Measurements from ENCODE around the gene KLHL29.
A peak's percentile ranks its signal among the peaks of the same experiment; 100 is the strongest.

Gene KLHL29

DNA sequence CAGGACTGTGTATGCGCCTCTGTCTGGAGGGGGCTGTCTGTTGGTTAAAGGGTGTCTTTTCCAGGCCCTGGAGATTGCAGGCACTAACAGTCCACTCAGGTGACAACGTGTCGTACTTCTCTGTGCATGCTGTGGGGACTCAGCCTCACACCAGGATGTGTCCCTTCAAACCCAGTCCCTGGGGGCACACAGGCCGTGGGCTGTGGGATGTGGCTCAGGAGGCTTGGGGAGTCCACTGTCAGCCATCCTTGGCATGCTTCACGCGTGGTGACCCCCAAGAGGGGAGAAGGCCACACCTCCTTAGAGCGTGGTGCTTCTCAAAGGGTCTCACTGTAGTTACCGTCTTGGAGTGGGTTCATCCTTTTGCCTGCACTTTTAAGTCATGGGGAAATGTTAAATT lies 127.8 kb downstream of the KLHL29 start:
- DNase-seq (ENCODE audit: low read depth, low spot score), result no peak

DNA sequence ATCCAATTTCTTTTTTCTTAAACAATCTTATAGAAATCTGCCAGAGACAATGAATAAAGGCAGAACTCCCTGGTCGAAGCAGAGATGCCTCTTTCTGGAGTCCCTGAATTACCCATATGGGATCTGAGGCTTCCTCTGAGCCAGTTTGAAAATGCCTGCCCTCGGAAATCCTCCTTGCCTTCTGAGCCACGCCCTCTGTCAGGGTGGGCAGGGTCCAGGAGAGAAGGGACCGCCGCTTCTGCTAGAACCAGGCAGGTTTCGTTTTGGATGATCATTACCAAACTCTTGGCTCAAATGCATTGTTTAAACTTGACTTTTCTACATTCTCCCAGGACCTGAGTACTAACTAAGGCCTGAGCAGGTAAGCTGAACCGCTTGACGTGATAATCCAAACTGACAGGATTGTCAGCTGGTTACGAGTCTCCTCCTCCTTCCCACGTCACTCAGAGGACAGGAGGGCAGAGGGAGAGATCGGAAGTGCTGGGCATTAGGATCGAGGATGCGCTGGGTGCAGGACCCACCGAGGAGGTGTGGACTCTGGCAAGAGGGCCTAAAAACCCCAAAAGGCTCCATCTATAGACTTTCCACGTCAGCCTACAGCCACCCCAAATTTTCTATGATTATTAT lies 128.4 kb downstream of the KLHL29 start:
- no peak for DNase-seq (ENCODE audit: low read depth, low spot score)

DNA sequence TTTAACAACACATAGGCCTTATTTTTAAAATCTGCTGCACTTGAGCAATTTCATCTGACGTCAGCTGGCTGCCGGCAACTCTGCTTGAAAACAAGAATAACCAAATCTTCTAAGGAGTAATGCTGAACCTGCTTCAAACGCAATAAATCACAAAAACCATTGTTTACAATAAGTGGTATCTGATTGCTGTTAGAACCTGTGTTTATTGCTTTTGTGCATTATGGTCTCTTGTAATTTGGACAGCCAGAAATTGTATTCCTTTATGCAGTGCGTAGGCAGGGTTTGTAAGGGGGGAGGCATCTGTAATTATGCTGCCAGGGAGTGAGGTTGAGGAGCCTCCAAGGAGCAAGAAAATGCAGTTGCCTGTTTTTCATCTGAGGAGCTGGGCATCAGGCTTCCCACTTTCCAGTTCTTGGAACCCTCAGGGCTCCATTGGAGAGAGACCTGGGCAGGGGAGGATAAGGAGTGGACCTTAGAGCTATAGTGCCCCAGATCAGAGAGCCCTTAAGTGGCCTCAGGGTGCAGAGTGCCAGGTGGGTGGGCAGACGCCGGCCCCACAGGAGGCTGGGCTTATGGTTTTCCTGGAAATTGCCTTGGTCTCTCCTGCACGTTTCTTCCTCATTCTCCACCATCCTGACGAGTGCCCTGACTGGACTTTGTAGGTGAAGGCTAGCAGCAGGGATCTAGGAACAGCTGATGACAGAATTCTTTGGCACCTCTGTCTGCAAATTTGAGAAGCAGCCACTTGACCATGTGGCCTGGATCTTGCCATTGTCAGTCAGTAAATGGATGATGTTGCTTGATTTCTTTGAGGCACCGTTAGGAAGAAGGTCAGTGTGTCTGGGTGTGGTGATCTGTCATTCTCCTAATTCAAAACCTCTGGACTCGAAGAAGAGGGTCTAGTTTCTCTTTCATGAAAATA lies 129.2 kb downstream of the KLHL29 start:
- DNase-seq (ENCODE audit: low read depth, low spot score), result no peak

DNA sequence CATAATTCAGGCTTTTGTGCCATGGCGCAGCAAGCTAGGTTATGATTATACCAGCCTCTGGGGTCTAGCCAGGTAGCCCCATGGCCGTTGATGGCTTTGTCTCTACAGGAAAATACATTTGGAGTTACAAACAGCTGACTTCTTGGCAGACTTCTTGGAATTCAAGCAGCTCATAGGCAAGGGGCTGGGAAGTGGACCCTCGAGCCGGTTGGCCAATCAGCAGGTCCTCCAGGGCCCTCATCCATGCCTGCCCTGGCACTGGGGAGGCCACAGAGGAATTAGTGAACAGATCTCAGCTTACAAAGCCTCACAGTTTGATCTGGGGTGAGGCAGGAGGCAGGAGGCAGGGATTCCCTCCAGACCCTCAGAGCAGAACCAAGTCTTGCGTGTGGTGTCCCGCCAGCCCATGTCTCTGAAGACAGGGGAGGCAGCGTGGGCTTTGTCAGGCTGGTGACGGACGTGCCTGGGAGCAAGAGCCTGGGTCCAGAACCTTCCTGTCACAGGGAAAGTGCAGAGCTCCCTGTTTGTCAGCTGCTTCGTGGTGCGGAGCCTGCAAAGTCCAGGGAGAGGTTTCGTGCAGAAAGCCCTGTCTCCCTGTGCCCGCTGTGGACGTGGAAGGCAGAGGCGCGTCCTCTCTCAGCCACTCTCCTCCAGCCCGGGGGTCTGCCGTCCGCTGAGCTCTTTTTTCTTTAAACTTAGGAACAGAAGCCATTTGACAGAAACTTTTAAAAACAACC lies 131.7 kb downstream of the KLHL29 start:
- no peak for DNase-seq (ENCODE audit: low read depth, low spot score)

DNA sequence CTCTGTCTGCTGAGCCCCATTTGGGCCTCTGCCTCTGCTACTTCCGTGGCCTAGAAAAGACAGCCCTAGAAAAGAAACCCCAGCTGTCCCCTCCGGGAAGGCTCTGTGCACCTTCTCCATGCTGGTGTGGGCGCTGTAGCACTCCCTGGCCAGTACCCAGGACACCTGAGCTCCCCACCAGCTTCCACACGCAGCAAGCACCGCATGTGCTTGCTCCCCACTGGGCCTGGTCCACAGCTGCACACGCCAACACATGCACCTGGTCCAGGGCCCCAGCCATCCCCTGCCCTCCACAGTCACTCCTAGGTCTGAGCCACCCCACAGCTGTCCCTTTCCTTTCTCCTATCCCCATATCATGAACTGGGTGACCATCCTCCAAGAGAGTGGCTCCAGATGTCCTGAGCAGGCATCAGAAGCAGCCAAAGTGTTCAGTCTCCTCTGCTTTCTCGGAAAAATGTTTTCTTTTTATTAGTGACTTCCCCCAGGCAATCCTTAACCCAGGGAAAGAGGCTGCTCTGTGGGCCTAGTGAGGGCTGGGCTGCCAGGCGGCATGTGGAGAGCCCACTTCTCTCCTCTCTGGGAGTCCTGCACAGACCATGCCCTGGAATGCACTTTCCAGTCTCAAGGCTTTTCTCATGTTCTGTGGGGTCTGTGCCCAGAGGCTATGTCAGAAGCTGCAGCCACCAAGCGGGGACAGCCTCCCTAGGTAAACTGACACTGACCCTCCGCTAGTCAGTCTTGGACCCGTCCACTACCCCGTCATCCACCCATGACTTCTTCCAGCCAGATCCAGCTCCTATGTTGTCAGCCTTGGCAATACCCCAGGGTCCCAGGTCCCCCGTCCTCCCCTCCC lies 133.7 kb downstream of the KLHL29 start:
- DNase-seq (ENCODE audit: low read depth, low spot score), result no peak

DNA sequence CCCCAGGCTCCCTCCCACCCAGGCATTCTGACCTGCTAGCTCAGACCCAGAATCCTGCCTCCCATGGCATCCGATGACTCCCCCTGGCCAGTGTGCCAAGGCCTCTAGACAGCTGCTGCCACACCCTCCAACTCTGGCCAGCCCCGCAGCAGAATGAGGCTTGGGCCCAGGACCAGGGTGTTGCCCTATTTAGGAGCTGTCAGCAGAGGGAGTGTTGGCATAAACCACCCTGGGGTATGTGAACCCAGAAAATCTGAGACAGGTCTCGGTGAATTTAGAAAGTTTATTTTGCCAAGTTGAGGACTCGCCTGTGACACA lies 134.3 kb downstream of the KLHL29 start:
- no peak for DNase-seq (ENCODE audit: low read depth, low spot score)

DNA sequence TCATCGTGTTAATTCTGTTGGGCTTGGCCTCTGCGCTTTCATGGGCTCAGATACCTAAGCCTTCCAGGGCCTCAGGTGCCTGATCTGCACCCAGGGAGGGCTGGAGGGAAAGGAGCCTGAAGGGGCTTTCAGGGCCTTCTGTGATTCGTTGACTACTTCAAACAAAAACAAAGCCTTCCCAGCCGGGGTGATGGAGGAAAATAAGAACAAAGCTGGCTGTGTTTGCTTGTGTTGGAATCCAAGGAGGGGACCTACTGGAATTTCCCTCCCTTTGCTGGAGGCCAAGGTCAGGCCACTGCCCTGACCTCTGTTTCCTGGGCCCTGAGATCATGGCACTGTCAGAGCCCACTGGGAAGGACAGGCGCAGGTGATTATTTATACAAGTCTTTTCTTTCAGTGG lies 135.3 kb downstream of the KLHL29 start:
- peak; percentile 83 for DNase-seq (ENCODE audit: low read depth, low spot score)

DNA sequence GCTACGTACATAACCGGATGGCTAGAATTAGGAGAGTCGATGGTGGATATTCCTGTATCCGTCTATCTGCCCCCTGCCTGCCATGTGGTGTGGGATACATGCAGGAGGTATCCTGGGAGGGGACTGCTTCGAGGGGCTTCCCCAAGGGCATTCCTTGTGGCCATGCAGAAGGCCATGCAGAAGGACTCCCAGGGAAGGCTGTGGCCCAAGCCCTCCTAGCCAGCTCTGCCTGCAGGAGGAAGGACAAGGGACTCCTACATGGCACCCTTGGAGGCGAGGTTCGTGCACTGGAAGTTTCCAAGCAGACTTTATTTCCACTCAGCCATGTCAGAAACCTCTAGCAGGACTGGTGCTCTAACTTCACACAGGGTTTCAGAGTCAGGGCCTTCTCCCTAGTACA lies 136.1 kb downstream of the KLHL29 start:
- no peak for DNase-seq (ENCODE audit: low read depth, low spot score)

DNA sequence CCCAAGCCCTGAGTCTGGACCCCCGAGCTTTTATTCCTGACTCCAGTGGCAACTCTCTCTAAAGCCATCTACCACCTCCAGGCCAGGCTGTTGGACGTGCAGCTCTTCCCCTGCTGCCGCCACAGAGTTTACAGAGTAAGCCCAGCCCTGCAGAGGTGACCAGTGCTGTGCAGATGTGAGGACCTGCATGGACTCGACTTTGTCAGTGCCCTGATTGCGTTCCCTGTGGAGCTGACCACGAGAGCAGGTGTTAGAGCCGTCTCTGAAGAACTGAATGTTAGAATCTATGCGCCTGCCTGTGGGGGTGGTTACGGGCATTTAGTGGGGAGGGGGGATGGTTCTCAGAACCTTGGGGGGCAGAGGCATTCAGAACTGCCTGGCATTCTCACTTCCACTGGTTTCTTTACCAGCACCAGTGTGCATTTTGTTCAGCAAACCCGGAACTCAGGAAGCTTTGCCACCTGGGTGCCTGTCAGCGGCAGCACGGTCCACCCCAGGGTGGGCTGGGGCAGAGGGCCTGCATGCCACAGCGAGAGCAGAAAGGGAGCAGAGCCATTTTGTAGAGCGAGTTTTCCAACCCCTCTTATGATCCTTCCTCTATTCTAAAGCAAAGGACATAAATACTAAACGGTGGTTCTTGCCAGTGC lies 137.9 kb downstream of the KLHL29 start:
- DNase-seq (ENCODE audit: low read depth, low spot score), result no peak

DNA sequence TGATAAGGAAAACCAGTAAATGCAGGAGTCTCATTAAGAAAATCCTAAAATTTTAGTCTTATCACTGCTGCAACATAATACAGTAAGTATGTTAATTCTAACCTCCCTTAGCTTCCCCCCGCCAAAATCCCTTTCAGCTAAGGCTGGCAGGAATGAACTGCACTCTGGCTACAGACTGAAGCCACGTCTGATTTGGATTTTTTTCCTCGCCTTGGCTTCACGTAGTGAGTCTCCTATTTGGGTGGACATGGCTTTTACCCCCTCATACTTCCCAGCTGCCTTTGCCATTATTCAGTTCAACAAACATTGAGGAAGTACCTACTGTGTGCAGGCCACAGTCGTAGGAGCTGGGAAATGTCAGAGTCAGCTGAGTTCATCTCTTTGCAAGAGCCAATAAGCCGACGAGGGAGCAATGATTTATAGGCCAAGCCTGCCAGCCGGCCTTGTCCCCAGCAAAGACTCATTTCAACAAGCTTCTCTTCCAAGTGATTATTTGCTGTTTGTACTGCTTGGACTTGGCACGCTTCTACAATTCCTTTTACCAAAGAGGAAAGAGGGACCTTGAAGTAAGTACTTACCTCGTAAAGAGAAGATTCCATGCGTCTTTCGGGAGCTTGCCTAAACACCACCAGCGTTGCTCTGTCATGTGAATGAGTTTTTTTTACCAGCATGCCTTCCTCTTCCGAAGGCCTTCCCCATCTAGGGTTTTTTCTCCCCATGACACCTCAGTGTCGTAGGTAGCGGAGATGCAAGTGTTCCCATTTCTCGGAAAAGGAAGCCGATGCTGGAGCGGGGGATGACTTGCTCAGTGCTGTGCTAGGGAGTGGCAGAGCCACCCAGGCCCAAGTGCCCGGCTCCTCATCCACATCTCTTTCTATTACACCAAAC lies 138.6 kb downstream of the KLHL29 start:
- no peak for DNase-seq (ENCODE audit: low read depth, low spot score)

DNA sequence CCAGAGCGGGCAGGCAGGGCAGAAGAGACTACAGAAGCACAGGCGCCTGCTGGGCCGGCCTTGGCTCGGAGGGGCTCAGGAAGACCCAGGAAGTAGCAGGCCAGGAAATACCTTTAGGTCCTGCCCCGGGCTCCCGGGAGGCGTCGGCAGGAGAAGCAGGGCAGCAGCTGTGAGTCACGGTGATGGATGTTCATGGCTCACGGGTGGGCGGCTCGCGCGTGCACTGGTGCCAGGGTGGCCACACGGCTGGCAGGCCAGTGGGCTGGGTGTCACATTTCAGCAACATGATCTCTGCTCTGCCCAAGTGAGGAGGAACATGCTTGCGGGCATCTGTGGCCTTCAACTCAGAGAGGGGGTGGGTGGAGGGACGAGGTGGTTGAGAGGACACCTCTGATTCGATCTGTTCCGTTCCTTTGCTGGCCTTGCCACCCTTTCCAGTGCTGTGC lies 139.3 kb downstream of the KLHL29 start:
- DNase-seq (ENCODE audit: low read depth, low spot score), result peak; percentile 35

DNA sequence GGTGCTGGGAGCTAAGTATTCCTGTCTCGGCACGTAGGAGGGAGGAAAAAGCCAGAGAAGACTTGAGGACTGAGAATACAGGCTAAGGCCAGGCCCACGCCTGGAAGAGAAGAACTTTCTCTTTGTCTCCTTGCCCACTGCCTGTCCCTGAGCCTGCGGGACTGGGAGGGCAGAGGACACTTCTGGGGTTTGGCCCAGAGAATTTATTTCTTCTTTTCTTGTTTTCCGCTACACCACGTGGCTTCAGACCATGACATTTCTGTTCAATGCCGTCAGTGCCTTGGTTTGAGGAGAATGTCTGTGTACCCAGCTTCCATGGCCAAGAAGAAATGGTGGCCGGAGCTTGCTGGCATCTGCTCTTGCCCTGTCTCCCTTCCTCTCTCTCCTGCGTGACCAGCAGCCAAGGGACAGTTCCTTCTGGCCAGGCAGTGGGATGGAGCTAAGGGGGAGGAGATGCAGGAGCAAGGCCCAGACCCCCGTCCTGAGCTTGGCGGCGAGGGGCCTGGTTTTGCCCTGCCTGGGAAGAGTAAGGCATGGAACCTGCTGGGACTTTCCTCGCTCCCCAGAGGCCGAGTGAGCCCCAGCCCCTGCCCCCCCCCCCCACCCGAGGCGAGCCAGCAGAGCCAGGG lies 140.3 kb downstream of the KLHL29 start:
- no peak for DNase-seq (ENCODE audit: low read depth, low spot score)

DNA sequence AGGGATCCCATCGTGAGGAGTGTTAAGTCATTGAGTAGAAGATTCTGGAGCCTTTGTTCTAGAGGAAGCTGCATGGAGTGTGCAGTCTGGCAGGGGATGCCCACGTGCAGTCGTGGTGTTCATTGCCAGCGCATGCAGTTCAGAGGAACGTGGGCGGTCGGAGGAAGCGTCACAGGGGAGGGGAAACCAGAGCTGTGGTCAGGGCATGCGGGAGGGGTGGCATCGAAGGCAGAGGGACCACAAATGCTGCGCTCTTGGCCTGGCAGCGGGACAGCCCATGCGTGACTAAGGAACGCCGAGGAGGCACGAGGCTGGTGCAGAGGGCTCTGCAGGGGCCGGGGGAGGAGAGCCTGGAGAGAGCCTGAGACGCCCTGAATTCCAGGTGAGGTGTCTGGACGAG lies 141.1 kb downstream of the KLHL29 start:
- no peak for DNase-seq (ENCODE audit: low read depth, low spot score)

DNA sequence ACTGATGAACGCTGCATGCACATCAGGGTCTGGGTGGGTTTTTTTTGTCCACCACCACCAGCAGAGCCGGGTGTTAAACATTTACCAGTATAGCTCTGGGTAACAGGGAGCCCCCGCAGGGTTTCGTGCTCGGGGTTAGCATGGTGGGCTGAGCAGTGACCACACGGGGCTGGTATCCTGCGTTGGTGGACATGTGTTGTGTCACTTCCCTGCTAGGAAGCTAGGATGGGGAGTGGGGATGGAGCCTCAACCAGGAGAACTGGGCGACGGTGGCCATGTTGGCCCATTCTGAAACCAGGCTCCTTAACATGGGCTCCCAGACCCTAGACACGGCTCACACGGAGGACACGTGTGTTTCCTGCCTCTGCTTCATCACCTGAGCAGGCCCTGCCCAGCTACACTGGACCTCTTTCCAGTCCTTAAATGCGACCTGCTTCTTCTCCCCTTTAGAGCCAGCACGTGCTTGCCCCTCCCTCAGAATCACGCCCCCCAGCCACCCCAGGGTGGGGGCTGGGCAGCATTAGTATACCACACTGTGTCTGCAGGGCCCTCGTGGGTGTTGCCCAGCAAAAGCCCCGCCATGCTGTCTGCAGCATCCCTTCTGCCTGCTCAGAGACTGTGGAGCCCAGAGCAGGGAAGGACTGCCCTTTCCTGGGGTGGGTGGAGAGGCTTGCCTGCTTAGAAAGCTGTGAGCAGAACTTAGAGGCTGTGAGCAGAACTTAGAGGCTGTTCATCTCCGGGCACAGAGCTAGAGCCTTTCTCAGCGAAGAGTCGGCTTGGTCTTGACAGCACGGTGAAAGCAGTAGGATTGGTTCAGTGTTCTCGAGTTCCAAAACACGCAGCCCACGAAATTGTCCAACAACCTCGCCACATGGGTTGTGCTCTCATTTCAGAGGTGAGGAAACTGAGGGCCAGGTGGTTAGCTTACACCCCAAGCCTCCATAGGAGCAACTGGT lies 142.1 kb downstream of the KLHL29 start:
- no peak for DNase-seq (ENCODE audit: low read depth, low spot score)

DNA sequence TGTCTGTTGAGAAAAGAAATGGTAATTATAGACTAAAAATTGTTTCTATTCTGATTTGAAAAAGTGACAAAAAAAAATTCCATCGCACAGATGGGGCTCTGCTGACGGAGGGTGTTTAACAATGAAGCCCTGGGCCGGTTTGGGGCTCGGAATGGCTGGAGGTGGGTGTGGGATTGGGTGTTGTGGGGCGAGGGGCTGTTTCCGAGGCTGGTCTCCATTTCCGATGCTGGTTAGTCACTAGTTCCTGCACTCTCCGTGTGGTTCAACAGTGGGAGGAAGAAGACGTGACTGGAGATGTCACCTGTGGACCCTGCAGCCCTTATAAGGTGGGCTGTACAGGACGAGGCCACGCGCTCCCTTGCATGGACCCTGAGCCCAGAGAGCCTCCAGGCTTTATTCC lies 143.2 kb downstream of the KLHL29 start:
- no peak for DNase-seq (ENCODE audit: low read depth, low spot score)

DNA sequence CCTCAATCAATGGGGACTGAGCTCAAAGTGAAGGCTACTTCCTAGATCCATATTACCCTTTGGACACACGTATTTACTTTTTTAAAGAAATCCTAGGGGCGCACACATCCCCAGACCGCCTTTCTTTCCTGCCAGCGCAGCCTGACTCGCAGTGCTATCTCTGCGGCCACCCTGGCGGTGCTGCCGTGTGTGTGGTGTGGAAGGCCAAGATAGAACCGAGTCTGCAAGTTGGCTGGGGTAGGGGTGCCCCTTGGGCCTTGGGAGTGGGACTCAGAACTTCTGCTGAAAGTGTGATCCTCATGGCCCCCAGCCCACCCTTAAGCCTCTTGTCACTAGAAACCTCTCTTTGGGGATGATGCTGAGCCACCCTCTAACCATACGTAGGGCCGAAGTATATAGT lies 143.7 kb downstream of the KLHL29 start:
- no peak for DNase-seq (ENCODE audit: low read depth, low spot score)

DNA sequence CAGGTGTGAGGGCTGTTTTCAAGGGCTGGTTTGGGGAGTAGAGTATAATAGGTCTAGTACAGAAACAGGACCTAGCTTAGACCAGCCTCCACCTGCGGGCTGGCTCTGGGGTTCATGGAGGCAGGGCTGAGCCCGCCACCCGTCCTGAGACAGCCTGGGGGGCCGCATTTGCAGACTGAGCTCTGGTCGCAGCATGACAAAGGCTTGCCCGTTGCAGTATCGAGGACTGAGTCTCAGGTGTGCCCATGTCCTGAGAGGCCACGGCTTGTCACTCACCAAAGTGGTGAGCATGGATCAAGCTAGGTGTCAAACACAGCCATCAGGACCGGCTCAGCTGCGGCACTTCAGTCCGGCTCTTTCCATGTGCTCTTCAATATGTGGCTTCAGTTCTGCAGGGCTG lies 144.7 kb downstream of the KLHL29 start:
- no peak for DNase-seq (ENCODE audit: low read depth, low spot score)

DNA sequence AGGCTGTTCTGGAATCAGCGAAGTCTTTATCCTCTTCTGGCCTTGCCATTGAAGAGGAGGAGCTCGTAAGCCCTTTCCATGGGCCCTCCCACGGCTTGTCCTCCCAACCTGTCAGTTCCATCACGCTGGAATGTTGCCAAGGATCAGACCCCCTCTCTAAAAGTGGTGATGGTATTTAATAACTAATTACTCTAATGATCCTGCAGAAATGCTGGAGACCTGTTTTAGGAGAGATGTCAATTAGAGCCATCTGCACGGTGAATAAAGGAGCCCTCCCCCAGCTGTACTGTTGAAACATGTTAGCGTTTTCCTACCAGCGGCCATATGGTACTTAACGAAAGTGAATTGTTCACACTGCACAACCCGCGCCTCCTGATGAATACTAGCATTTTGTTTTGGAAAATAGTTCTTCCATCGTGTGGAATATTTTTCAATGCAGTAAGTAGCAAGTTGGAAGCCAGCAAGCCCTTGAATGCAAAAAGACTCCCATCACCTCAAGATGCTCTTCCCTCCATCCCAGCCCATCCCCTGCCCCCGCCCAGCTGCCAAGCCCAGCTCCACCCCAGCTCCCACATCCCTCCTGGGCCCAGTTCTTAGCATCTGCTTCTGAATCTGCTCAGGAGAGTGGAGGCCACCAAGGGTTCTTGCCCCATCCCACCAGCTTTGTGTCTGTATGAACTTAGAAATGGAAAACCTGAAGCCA lies 145.4 kb downstream of the KLHL29 start:
- no peak for DNase-seq (ENCODE audit: low read depth, low spot score)
